ENCODE data around the gene ACOT12. TPM values are rescaled to one million over a fixed set of nuclear protein-coding genes. Genes with fewer than 3 reads are reported as not detected.

The ACOT12 gene
- total and polyA plus RNA-seq, 9 of the 15 experiments (the other 6 are each of a cell fraction or from before 2014, with no cell fraction given) = 0.03 TPM; not detected in 8

GRCh38 chr5:81301271-81302015 is 92.5 kb downstream of the ACOT12 start, which contains the start of gene ZCCHC9 (continued):
- 0 out of 4 replicates have a peak, but pooled peaks of 1 of the 2 experiments have one; percentile 41 for TF ChIP-seq ZMIZ1 (IDR thresholded peaks at IDR 0.05; ENCODE audit: low read depth in 2 of 2, low read length in 2 of 2)
- TF ChIP-seq, protein P1, sequence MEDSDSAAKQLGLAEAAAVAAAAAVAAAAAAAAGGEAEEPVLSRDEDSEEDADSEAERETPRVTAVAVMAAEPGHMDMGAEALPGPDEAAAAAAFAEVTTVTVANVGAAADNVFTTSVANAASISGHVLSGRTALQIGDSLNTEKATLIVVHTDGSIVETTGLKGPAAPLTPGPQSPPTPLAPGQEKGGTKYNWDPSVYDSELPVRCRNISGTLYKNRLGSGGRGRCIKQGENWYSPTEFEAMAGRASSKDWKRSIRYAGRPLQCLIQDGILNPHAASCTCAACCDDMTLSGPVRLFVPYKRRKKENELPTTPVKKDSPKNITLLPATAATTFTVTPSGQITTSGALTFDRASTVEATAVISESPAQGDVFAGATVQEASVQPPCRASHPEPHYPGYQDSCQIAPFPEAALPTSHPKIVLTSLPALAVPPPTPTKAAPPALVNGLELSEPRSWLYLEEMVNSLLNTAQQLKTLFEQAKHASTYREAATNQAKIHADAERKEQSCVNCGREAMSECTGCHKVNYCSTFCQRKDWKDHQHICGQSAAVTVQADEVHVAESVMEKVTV (CRISPR knock-in tag; IDR thresholded peaks at IDR 0.05) = no peak
- TF ChIP-seq ZKSCAN3 (CRISPR knock-in tag; IDR thresholded peaks at IDR 0.05) = no peak
- TF ChIP-seq, protein P2, sequence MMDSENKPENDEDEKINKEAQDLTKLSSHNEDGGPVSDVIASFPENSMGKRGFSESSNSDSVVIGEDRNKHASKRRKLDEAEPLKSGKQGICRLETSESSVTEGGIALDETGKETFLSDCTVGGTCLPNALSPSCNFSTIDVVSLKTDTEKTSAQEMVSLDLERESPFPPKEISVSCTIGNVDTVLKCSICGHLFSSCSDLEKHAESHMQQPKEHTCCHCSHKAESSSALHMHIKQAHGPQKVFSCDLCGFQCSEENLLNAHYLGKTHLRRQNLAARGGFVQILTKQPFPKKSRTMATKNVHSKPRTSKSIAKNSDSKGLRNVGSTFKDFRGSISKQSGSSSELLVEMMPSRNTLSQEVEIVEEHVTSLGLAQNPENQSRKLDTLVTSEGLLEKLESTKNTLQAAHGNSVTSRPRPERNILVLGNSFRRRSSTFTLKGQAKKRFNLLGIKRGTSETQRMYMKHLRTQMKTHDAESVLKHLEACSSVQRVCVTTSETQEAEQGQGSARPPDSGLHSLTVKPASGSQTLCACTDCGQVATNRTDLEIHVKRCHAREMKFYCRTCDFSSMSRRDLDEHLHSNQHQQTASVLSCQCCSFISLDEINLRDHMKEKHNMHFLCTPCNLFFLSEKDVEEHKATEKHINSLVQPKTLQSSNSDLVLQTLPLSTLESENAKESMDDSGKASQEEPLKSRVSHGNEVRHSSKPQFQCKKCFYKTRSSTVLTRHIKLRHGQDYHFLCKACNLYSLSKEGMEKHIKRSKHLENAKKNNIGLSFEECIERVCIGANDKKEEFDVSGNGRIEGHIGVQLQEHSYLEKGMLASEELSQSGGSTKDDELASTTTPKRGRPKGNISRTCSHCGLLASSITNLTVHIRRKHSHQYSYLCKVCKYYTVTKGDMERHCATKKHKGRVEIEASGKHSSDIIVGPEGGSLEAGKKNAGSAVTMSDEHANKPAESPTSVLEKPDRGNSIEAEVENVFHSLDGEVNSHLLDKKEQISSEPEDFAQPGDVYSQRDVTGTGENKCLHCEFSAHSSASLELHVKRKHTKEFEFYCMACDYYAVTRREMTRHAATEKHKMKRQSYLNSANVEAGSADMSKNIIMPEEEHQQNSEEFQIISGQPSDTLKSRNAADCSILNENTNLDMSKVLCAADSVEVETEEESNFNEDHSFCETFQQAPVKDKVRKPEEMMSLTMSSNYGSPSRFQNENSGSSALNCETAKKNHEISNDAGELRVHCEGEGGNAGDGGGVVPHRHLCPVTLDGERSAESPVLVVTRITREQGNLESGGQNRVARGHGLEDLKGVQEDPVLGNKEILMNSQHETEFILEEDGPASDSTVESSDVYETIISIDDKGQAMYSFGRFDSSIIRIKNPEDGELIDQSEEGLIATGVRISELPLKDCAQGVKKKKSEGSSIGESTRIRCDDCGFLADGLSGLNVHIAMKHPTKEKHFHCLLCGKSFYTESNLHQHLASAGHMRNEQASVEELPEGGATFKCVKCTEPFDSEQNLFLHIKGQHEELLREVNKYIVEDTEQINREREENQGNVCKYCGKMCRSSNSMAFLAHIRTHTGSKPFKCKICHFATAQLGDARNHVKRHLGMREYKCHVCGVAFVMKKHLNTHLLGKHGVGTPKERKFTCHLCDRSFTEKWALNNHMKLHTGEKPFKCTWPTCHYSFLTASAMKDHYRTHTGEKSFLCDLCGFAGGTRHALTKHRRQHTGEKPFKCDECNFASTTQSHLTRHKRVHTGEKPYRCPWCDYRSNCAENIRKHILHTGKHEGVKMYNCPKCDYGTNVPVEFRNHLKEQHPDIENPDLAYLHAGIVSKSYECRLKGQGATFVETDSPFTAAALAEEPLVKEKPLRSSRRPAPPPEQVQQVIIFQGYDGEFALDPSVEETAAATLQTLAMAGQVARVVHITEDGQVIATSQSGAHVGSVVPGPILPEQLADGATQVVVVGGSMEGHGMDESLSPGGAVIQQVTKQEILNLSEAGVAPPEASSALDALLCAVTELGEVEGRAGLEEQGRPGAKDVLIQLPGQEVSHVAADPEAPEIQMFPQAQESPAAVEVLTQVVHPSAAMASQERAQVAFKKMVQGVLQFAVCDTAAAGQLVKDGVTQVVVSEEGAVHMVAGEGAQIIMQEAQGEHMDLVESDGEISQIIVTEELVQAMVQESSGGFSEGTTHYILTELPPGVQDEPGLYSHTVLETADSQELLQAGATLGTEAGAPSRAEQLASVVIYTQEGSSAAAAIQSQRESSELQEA (IDR thresholded peaks at IDR 0.05; ENCODE audit: low read depth) = no peak
- peak in 1 of 2 experiments; percentile 68; a peak in 2 of 4 replicates for TF ChIP-seq CSDE1 (IDR thresholded peaks at IDR 0.05)
- TF ChIP-seq, protein P3, sequence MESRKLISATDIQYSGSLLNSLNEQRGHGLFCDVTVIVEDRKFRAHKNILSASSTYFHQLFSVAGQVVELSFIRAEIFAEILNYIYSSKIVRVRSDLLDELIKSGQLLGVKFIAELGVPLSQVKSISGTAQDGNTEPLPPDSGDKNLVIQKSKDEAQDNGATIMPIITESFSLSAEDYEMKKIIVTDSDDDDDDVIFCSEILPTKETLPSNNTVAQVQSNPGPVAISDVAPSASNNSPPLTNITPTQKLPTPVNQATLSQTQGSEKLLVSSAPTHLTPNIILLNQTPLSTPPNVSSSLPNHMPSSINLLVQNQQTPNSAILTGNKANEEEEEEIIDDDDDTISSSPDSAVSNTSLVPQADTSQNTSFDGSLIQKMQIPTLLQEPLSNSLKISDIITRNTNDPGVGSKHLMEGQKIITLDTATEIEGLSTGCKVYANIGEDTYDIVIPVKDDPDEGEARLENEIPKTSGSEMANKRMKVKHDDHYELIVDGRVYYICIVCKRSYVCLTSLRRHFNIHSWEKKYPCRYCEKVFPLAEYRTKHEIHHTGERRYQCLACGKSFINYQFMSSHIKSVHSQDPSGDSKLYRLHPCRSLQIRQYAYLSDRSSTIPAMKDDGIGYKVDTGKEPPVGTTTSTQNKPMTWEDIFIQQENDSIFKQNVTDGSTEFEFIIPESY (CRISPR knock-in tag; IDR thresholded peaks at IDR 0.05) = 0 out of 2 replicates have a peak, but pooled peaks have one; percentile 44
- TF ChIP-seq NONO (IDR thresholded peaks at IDR 0.05; ENCODE audit: low read depth in 2 of 2, low read length in 1 of 2) = no peak; a peak in 1 of 4 replicates
- TF ChIP-seq SIRT6 (IDR thresholded peaks at IDR 0.05; ENCODE audit: low read depth, low read length) = no peak
- no peak for TF ChIP-seq ZNF133 (CRISPR knock-in tag; IDR thresholded peaks at IDR 0.05)

Measured in K562 (cell line).